GM20000 (cell line): ENCODE data around the gene KCND3.

Source experiments
- DNase-seq: peaks from one replicate; pipeline ENCODE4 v3.0.0; 2012; ENCODE audit warnings: low spot score
- CTCF ChIP-seq: IDR thresholded peaks from 2 replicates; pipeline ENCODE4 v1.5.1; 2012; ENCODE audit warnings: mild to moderate bottlenecking, control low read depth; ENCODE audit errors: extremely low read depth, missing control alignments

KCND3 gene

GRCh38 chr1:111729271-111729921 lies 260.1 kb downstream of the KCND3 start:
- no peak for TF ChIP-seq CTCF
- DNase-seq: no peak

DNA sequence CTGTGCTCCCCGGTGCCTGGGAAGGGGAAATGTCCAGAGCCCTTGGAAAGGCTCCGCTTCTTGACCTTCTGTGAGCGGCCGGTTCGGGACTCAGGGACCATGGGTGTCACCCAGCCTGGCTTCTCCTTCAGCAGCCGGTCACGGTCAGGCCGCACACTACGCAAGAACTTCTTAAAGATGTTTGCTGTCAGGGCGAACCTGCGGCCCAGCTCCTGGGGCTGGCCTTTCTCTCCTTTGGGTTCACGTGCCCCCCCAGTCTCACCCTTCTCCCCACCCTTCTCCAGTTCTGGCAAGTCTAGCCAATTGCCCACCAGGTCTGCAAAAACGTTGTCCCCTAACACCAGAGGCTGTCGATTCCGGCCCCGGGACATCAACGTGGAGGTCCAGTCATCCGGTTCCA lies 262.4 kb downstream of the KCND3 start:
- no peak for DNase-seq
- no peak for TF ChIP-seq CTCF

DNA sequence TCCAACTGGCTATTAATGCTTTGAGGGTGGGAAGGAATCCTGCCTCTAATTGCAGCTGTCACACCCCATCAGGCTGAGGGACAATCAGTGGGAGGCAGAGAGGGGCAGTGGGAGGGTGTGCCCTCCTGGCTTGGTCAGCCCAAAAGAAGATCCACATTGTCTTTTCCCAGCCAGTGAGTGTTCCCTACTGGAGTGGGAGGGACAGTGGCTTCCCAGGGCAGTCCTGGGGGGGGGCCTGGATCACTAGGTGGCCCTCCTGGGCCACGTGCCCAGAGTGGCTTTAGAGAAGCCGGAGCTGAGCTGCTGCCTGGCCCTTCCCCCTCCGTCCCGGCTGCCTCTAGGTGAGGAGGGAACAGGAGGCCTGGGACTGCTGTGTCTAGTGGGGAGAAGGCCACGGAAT lies 264.3 kb downstream of the KCND3 start:
- no peak for DNase-seq
- no peak for TF ChIP-seq CTCF

DNA sequence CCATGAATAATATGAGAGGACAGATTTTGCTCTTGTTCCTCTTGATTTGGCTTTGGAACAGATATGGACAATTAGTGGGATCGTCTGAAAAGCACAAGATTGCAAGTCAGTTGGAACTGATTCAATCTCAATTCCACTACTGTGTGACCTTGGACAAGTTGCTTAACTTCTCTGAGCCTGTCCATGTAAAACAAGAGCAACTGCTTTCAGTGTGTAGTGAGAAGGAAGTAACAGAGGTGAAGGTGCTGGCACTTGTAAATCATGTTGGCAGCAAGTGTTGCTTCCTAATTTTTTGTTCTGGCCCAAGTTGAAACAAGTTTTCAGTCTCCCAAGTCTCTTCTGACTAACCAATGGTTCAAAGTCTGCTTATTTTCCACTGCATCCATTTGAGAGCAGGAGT lies 265.6 kb downstream of the KCND3 start:
- TF ChIP-seq CTCF: no peak
- DNase-seq: no peak

DNA sequence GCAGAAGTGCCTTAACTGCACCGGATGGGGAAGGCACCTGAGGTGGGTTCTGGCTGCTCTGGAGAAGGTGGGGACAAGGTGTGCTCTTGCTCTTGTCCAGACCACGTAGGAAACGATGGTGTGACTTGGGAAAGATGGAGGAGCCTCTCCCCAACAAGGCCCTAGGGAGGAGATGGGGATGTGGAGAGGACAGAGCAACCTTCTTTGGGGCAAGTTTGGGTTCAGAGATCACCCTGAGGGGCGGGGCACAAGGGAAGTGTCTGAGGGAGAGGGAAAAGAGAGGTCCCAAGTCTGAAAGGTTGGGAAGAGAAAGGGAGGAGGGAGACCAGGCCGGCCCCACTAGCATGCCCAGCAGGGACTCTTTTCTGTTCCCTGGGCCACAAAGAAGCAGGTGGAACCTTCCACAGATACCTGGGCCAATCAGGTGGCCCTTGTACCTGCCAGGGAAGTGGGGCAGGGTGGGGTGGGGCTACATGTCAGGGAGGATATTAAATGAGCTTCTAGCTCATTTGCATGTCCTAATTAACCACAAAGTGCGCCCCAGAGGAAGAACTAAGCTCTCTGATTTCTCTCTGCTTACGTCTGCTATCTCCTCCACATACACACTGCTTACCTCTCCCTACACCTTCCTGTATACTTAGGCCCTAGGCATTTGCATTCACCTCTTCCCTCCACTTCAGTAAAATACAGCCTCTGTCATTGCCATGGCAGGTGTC lies 266.2 kb downstream of the KCND3 start:
- TF ChIP-seq CTCF: no peak
- no peak for DNase-seq

GRCh38 chr1:111720977-111721786 lies 268.3 kb downstream of the KCND3 start:
- DNase-seq: no peak

More at GRCh38 chr1:111720977-111721786, 268.3 kb downstream of the KCND3 start:
- no peak for TF ChIP-seq CTCF
